GM21447 (cell line): ENCODE measurements around the gene RALY.

Experiments
- ATAC-seq: cut with Tn5 transposase; IDR thresholded peaks from one replicate; pipeline ENCODE4 v1.9.1; 2021; ENCODE audit not compliant: unreplicated experiment

The RALY gene

GRCh38 chr20:33993576-33994221, at the start of gene RALY:
Gene RALY (plus strand): TSS chr20:33993911. CDS start chr20:34072075, 78,164 bp downstream.
- ATAC-seq, result peak; percentile 49

GRCh38 chr20:33944914-33945313, 48.8 kb upstream of the RALY start:
- ATAC-seq, result no peak

- ATAC-seq, result no peak
These were observed 48.2 kb upstream of the RALY start for GRCh38 chr20:33945391-33946081.

- no peak for ATAC-seq
These were observed 45.9 kb upstream of the RALY start for GRCh38 chr20:33947709-33948295.

- ATAC-seq, result no peak
These were observed 45.2 kb upstream of the RALY start for GRCh38 chr20:33948480-33948879.

DNA sequence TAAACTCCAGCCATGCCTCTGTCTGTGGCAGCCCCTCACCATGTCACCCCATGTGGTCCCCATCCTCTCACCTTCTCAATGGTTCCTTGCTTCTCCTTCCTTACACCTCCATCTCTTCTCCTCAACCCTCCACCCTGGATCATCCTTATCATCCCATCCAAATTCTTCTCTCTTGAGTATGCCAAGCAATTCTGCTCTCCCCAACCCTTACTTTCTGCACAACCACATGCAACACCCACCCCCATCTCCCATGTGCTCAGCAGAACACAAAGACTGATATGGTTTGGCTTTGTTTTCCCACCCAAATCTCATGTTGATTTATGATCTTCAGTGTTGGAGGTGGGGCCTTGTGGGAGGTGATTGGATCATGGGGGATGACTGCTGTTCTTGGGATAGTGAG, 42.5 kb upstream of the RALY start:
- ATAC-seq, result no peak

- ATAC-seq, result no peak
These were observed 39.2 kb upstream of the RALY start for GRCh38 chr20:33954504-33954903.

DNA sequence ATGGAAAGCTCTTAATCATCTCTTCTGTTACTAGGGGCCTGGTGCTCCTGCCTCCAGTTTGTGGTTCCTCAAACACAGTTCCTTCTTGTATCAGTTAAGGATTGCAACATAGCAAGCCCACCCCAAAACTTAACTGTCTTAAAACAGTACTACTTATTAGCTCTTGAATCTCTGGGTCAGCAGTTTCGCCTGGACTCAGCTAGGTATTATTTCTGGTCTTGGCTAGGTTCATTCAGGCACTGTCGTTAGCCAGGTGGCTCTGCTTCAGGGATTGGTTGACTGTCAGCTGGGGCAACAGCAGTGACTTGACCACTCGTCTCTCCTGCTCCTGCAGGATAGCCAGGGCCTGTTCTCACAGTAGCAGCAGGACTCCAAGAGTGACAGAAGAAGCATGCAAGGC, 30.0 kb upstream of the RALY start:
- ATAC-seq, result no peak

GRCh38 chr20:33964441-33964840, 29.3 kb upstream of the RALY start:
- no peak for ATAC-seq

- ATAC-seq, result no peak
These were observed 26.6 kb upstream of the RALY start for GRCh38 chr20:33967126-33967525.

DNA sequence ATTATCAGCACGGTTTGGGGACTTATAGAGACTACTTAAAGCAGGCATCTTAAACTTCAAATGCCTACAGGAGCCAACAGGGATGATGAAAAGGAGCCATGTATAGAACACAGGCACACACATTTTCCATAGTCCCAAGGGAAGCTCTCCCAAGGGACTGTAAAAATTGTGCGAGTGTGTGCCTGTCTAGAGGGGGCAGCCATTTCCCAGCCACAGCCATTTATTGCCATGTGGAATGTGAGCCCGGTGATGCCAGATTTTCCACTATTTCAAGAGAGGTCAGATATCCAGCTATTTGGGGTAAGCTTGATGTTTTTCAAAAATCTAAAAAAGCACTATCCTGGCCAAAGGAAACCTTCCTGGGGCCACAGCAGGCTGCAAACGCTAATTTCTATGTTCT, 24.1 kb upstream of the RALY start:
- no peak for ATAC-seq

GRCh38 chr20:33970229-33970628, 23.5 kb upstream of the RALY start:
- no peak for ATAC-seq

DNA sequence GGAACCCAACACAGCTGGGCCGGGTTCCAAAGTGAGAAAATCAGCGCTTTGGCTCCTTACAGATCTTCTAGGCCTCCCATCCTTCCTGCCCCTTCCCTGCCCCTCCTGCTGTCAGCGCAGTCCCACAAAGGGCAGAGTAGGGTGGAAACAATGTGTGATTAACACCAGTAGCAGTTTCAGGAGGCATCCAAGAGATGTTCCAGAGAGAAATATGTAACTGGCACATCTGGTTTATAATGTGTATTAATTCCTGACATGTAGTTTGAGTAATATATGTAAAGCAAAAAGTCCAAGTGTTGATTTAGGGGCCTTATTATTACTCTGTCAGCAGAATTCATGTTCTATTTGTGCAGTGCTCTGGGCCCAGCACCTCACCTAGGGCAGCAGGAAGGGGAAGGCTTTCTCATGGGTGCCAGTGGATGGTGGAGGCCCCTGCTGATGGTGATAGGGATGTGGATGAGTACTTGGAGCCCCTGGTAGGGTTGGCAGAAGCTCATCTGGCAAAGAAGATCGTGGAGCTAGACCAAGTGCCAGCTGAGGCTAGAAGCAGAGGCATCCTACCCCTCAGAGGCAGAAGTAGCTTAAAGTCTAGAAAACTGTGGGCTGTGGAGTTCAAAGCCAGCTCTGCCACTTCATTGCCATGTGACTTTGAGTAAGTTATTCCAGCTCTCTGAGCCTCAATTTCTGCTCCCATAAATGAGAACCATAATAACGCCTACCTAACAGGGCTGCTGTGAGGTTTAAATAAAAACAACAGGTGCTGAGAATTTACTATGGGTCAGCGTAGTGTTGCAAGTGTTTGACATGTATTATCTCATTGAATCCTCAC, 22.4 kb upstream of the RALY start:
- no peak for ATAC-seq

DNA sequence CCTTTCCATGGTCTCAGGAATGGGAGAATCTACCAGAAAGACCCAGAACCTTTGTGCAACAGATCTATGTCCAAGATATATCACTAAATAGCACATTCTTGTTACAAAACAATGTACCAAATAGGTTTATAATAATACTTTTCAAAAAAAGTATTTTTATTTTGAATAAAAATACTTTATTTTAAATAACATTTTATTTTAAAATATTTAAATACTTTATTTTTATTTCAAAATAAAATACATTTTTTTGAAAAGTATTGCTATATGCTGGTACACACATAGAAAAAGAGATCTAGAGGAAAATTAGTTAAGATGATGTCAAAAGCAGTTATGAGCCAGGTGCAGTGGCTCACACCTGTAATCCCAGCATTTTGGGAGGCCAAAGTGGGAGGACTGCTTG, 16.8 kb upstream of the RALY start:
- no peak for ATAC-seq

DNA sequence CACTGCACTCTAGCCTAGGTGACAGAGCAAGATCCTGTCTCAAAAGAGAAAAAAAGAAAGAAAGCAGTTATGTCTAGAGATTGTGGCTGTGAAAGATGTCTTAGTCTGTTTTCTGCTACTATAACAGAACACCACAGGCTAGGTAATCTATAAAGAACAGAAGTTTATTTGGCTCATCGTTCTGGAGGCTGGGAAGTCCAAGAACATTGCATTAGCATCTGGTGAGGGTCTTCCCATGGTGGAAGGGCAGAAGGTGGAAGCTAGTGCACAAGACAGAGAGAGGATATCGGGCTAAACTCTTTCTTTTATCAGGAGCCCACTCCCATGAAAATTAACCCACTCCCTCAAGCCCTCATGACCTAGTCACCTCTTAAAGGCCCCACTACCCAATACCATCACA, 16.2 kb upstream of the RALY start:
- ATAC-seq, result no peak

GRCh38 chr20:33979094-33979493, 14.6 kb upstream of the RALY start:
- ATAC-seq, result no peak

DNA sequence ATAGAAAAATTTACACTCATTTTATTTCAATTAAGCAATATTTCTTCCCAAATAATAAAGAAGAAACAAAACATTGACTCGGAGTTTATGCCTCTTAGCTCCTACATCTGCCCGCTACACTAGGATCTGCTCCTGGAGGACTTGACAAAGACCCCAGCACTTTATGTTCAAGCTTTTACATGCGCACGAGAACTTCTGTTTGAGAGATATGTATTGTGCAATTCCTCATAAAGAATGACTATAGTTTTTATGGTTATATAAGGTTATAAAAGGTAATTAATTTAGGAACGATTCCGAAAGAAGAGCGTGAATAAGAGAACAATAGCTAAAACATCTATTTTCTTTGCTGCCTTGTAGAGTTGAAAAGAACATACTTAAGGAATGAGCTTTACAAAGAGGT, 12.4 kb upstream of the RALY start:
- no peak for ATAC-seq

DNA sequence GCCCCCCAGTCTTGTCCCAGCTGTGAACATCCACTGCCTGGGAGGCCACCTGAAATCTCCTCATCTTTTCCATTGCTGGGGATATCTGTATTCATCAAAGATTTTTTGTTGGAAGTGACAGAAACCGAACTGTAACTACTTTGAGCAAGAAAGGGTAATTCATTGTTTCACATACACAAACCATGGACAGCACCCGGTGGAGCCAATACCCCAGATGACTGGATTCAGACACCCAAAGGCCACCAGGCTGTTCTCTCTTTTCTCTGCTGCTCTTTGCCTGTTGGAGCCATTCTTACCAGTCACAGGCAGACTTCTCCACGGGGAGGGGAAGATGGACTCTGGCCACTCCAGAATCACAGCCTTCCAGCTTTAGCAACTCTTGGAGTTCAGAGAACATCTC, 11.7 kb upstream of the RALY start:
- ATAC-seq, result no peak

DNA sequence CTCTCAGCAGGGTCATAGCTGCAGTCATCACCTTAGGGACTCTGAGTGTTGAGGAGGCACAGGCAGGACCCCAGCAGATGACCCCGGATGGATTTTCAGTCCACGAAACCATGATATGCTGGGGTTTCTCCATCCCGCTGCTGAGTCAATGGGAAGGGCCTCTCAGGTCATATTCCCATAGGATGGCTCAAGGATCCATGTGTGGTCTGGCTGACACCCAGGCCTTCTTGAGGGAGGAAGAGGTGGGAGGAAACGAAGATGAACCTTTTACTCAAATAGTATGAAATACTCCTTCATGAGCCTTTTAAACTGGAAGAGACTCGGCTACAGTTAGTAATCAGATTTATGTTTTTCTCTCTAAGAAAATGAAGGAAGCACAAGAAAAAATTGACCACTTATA, 10.3 kb upstream of the RALY start:
- ATAC-seq, result no peak

- no peak for ATAC-seq
These were observed 9.5 kb upstream of the RALY start for GRCh38 chr20:33984182-33984719.

- ATAC-seq, result no peak
These were observed 8.4 kb upstream of the RALY start for GRCh38 chr20:33985280-33985679.
